ENCODE measurements around the gene SHH. TPM values are rescaled to one million over a fixed set of nuclear protein-coding genes. Genes with fewer than 3 reads are reported as not detected.
"Not testable (repeated sequence)": the region's sequence is repeated elsewhere in the genome, so short reads cannot be mapped to it uniquely, and the experiment has no call there.

The SHH gene
- total and polyA plus RNA-seq, 11 donors: not detected

- Histone ChIP-seq H3K9me3 (peaks cover 0 to 4% (median 0%) of the 10 kb centered on the region in 12 donors), H3K4me1 (no peaks in the 10 kb centered on the region), H3K4me3 (no peak overlapping the region), H3K36me3 (no peaks in the 10 kb centered on the region), H3K27me3 (peaks cover 13 to 87% (median 34%) of the 10 kb centered on the region in 9 donors), H3K27ac (no peak overlapping the region)
- intact Hi-C loops (cut with DNase I): loop anchor here in 5 of 10 donors (5.0 kb wide), 1 partner anchor 654 kb away; no protein-coding TSS in a partner anchor
- DNase-seq (peak in 2 of 5 donors; percentile 8 to 56), ATAC-seq (no peak)
- TF ChIP-seq POLR2A (IDR thresholded peaks at IDR 0.05) (no peak), CTCF (IDR thresholded peaks at IDR 0.05) (no peak)
- WGBS, 4 donors: 63 to 70% (median 66%) methylated on average over 11 to 21 of the region's 21 CpGs
Observed at GRCh38 chr7:155818154-155818819, 6.0 kb upstream of the SHH start.

- not testable (repeated sequence) for H3K9me3 ChIP-seq, H3K4me3 ChIP-seq, H3K36me3 ChIP-seq, H3K4me1 ChIP-seq, ATAC-seq, H3K27ac ChIP-seq
- WGBS, 4 donors: 61 to 73% (median 70%) methylated on average over 3 to 4 of the region's 4 CpGs; no CpG with 5 or more reads in 1 of the 4 donors
- intact Hi-C loops (cut with DNase I): loop anchor here in 5 of 10 donors (5.0 kb wide), 1 partner anchor 655 kb away; no protein-coding TSS in a partner anchor
- H3K27me3 ChIP-seq: peaks cover 20 to 92% (median 42%) of the 10 kb centered on the region in 9 donors
- peak in 1 of 5 donors; percentile 5 for DNase-seq
Observed at GRCh38 chr7:155817515-155817914, 5.3 kb upstream of the SHH start.

- 87 to 94% (median 90%) methylated on average over 11 to 16 of the region's 16 CpGs for WGBS, 4 donors
- peaks cover 0 to 4% (median 0%) of the 10 kb centered on the region in 12 donors for H3K9me3 ChIP-seq
- peaks cover 0 to 6% (median 0%) of the 10 kb centered on the region in 12 donors for H3K4me1 ChIP-seq
- ATAC-seq (no peak), DNase-seq (peak in 2 of 5 donors; percentile 11 to 57)
- H3K27ac ChIP-seq: no peak overlapping the region
- H3K36me3 ChIP-seq: no peaks in the 10 kb centered on the region
- TF ChIP-seq CTCF (IDR thresholded peaks at IDR 0.05) (no peak), POLR2A (IDR thresholded peaks at IDR 0.05) (no peak)
- no peak overlapping the region for H3K4me3 ChIP-seq
- intact Hi-C loops (cut with DNase I): loop anchor here in 5 of 10 donors (5.0 kb wide), 1 partner anchor 655 kb away; no protein-coding TSS in a partner anchor
- H3K27me3 ChIP-seq: peaks cover 24 to 92% (median 47%) of the 10 kb centered on the region in 9 donors
Observed at GRCh38 chr7:155816996-155817395, 4.7 kb upstream of the SHH start.

GRCh38 chr7:155816192-155816508 is 3.9 kb upstream of the SHH start:
- intact Hi-C loops (cut with DNase I): loop anchor here in 5 of 10 donors (5.0 kb wide), 1 partner anchor 656 kb away; no protein-coding TSS in a partner anchor
- peaks cover 27 to 96% (median 55%) of the 10 kb centered on the region in 9 donors for H3K27me3 ChIP-seq
- H3K36me3 ChIP-seq: no peaks in the 10 kb centered on the region
- no peak overlapping the region for H3K27ac ChIP-seq
- H3K4me1 ChIP-seq: peaks cover 0 to 10% (median 0%) of the 10 kb centered on the region in 12 donors
- ATAC-seq: no peak
- DNase-seq: peak in 2 of 5 donors; percentile 6 to 37
- no peak overlapping the region for H3K4me3 ChIP-seq
- TF ChIP-seq CTCF (IDR thresholded peaks at IDR 0.05) (no peak), POLR2A (IDR thresholded peaks at IDR 0.05) (no peak)
- WGBS, 4 donors: 81 to 91% (median 85%) methylated on average over 3 to 12 of the region's 12 CpGs
- H3K9me3 ChIP-seq: peaks cover 0 to 4% (median 0%) of the 10 kb centered on the region in 12 donors
